HepG2 (cell line): Measurements from ENCODE around the gene ALB. TPM values are rescaled to one million over a fixed set of nuclear protein-coding genes. Genes with fewer than 3 reads are reported as not detected.

Experiments used
- ATAC-seq: fragments of 200-7000 bp; cut with Tn5 transposase; 3 replicates; pipeline ENCODE4 v1.9.1; 2020; ENCODE audit warnings: mild to moderate bottlenecking, moderate library complexity
- BruUV-seq: library from RNA; stranded (reverse); fragments of 400-500 nt; replicated peaks from 2 replicates; lab custom pipeline; 2021; lab: Mats Ljungman, UMichigan
- CTCF ChIA-PET: fragments of 300-600 bp; formaldehyde crosslinking; extraction: SDS; loops from one replicate; lab custom pipeline; 2021; ENCODE audit warnings: low total read pairs, inconsistent platforms, low intra/inter-chr PET ratio; lab: Yijun Ruan, JAX
- POLR2A ChIA-PET: fragments of 350-600 bp; sonication (Branson Sonifier 250); formaldehyde crosslinking; loops from one replicate; lab custom pipeline; 2020; ENCODE audit warnings: antibody characterized with exemption, inconsistent platforms; lab: Yijun Ruan, JAX
- DNase-seq: peaks from one replicate; pipeline ENCODE4 v3.0.0-alpha.2; 2015; ENCODE audit warnings: low spot score
- FAIRE-seq: peaks from 3 replicates; lab custom pipeline; 2011; peaks lifted over from hg19 to GRCh38; lab: Jason Lieb, UNC
- H2AFZ ChIP-seq: one replicate; pipeline ENCODE4 v1.6.1; 2011; ENCODE audit warnings: low read length, inconsistent platforms
- H3K27ac ChIP-seq: fragments of 300-600 bp; 3 replicates; pipeline ENCODE4 v1.8.0; 2011; ENCODE audit warnings: mixed run types, mild to moderate bottlenecking, mixed read lengths, low read length, inconsistent platforms; ENCODE audit not compliant: insufficient read depth; ENCODE audit errors: extremely low read length
- H3K27me3 ChIP-seq, 2 experiments: fragments of 200-600 bp in 1 of 2; 2 replicates in 1 of 2; 3 replicates in 1 of 2; pipeline versions ENCODE4 v1.6.0 to v1.8.0; 2011; ENCODE audit warnings: low read length in 2 of 2, mild to moderate bottlenecking in 2 of 2, moderate library complexity in 2 of 2, inconsistent platforms in 1 of 2; ENCODE audit not compliant: insufficient read depth in 2 of 2, control insufficient read depth in 1 of 2
- H3K36me3 ChIP-seq, 2 experiments: fragments of 200-600 bp in 1 of 2; replicated peaks in 1 of 2; 2 replicates in 1 of 2; 3 replicates in 1 of 2; pipeline versions ENCODE4 v1.5.1 to v1.8.0; 2011; ENCODE audit warnings: low read length in 2 of 2, inconsistent platforms in 1 of 2; ENCODE audit not compliant: insufficient read depth in 2 of 2, control insufficient read depth in 1 of 2
- H3K4me1 ChIP-seq: 2 replicates; pipeline ENCODE4 v1.5.1; 2012; ENCODE audit warnings: low read length, inconsistent platforms; ENCODE audit not compliant: insufficient read depth
- H3K4me2 ChIP-seq: 2 replicates; pipeline ENCODE4 v1.6.0; 2011; ENCODE audit warnings: low read depth, low read length, inconsistent platforms
- H3K4me3 ChIP-seq, 3 experiments: fragments of 200-600 bp in 1 of 3; sonication (generic), shearing (Covaris generic) in 1 of 3; replicated peaks in 1 of 3; 2 replicates each; pipeline ENCODE4 v1.5.1; 2011 to 2016; ENCODE audit warnings: low read length in 3 of 3, inconsistent platforms in 2 of 3, low read depth in 2 of 3, mild to moderate bottlenecking in 2 of 3, control low read depth in 1 of 3, mixed read lengths in 1 of 3; ENCODE audit not compliant: insufficient read depth in 1 of 3
- H3K79me2 ChIP-seq: one replicate; pipeline ENCODE4 v1.6.1; 2011; ENCODE audit warnings: low read length, inconsistent platforms; ENCODE audit not compliant: insufficient read depth
- H3K9ac ChIP-seq: 2 replicates; pipeline ENCODE4 v1.6.0; 2011; ENCODE audit warnings: mild to moderate bottlenecking, low read depth, low read length, inconsistent platforms; ENCODE audit not compliant: insufficient read depth
- H3K9me3 ChIP-seq: 2 replicates; pipeline ENCODE4 v1.5.1; 2012; ENCODE audit warnings: mild to moderate bottlenecking, low read length
- H4K20me1 ChIP-seq: 2 replicates; pipeline ENCODE4 v1.6.0; 2011; ENCODE audit warnings: inconsistent platforms, mild to moderate bottlenecking, low read length, moderate library complexity; ENCODE audit not compliant: insufficient read depth
- CC2D1A ChIP-seq: sonication (generic); formaldehyde crosslinking; IDR thresholded peaks from 2 replicates; pipeline ENCODE4 v1.8.1; 2023; ENCODE audit warnings: mild to moderate bottlenecking, missing genetic modification reagents
- FOXM1 ChIP-seq: sonication (generic); formaldehyde crosslinking; IDR thresholded peaks from 2 replicates; pipeline ENCODE4 v1.5.0; 2020; ENCODE audit warnings: missing genetic modification reagents
- HCFC1 ChIP-seq: fragments of 150-350 bp; IDR thresholded peaks from 2 replicates; pipeline ENCODE4 v1.6.1; 2014; ENCODE audit warnings: low read depth, low read length
- MED1 ChIP-seq: sonication (generic); formaldehyde crosslinking; IDR thresholded peaks from 2 replicates; pipeline ENCODE4 v1.4.0; 2020; ENCODE audit warnings: missing genetic modification reagents
- MED8 ChIP-seq: sonication (generic); formaldehyde crosslinking; IDR thresholded peaks from 2 replicates; pipeline ENCODE4 v1.8.1; 2023; ENCODE audit warnings: mild to moderate bottlenecking, missing genetic modification reagents; ENCODE audit not compliant: insufficient replicate concordance
- MIER3 ChIP-seq: IDR thresholded peaks from 2 replicates; pipeline ENCODE4 v1.6.1; 2016; ENCODE audit warnings: missing compliant biosample characterization, borderline replicate concordance
- POLR2G ChIP-seq: fragments of 200-400 bp; formaldehyde crosslinking; IDR thresholded peaks from 2 replicates; pipeline ENCODE4 v1.6.1; 2018; ENCODE audit warnings: mild to moderate bottlenecking, low read depth, low read length, moderate library complexity
- SOX6 ChIP-seq, 2 experiments: fragments of 450-650 bp in 1 of 2; sonication (generic) in 1 of 2; formaldehyde crosslinking in 1 of 2; IDR thresholded peaks; 2 replicates each; pipeline versions ENCODE4 v1.4.0 to v1.6.1; 2017 to 2020; ENCODE audit warnings: antibody characterized with exemption in 1 of 2, mild to moderate bottlenecking in 1 of 2, missing genetic modification reagents in 1 of 2
- SP4 ChIP-seq: sonication (generic); formaldehyde crosslinking; IDR thresholded peaks from 2 replicates; pipeline ENCODE4 v1.8.1; 2023; ENCODE audit warnings: mild to moderate bottlenecking, missing genetic modification reagents
- SRSF9 ChIP-seq: fragments of 200-400 bp; formaldehyde crosslinking; IDR thresholded peaks from 2 replicates; pipeline ENCODE4 v1.6.1; 2018; ENCODE audit warnings: borderline replicate concordance, mild to moderate bottlenecking, low read depth, low read length; ENCODE audit not compliant: insufficient read depth, poor library complexity, severe bottlenecking
- TCF7 ChIP-seq: sonication (generic); IDR thresholded peaks from 2 replicates; pipeline ENCODE4 v1.6.1; 2016; ENCODE audit warnings: antibody characterized with exemption, low read depth
- TEAD3 ChIP-seq: optimal IDR thresholded peaks from 2 replicates; pipeline ENCODE3; 2016; ENCODE audit warnings: borderline replicate concordance
- THYN1 ChIP-seq: sonication (generic); formaldehyde crosslinking; IDR thresholded peaks from 2 replicates; pipeline ENCODE4 v1.8.1; 2023; ENCODE audit warnings: low read depth, mild to moderate bottlenecking, moderate library complexity, missing genetic modification reagents, borderline replicate concordance
- TP53 ChIP-seq: sonication (generic); formaldehyde crosslinking; conservative IDR thresholded peaks from 2 replicates; pipeline ENCODE4 v1.4.0; 2020; ENCODE audit warnings: missing genetic modification reagents
- XBP1 ChIP-seq: sonication (generic); formaldehyde crosslinking; IDR thresholded peaks from 2 replicates; pipeline ENCODE4 v1.5.0; 2020; ENCODE audit warnings: missing genetic modification reagents
- ZKSCAN1 ChIP-seq: fragments of 150-350 bp; IDR thresholded peaks from 2 replicates; pipeline ENCODE4 v1.6.1; 2014; ENCODE audit warnings: low read length
- ZNF17 ChIP-seq: sonication (generic); formaldehyde crosslinking; IDR thresholded peaks from 2 replicates; pipeline ENCODE4 v1.5.0; 2020; ENCODE audit warnings: mild to moderate bottlenecking, missing genetic modification reagents
- ZNF232 ChIP-seq: sonication (generic); formaldehyde crosslinking; IDR thresholded peaks from 2 replicates; pipeline ENCODE4 v1.4.0; 2020; ENCODE audit warnings: missing genetic modification reagents, borderline replicate concordance
- ZNF235 ChIP-seq: sonication (generic); formaldehyde crosslinking; IDR thresholded peaks from 2 replicates; pipeline ENCODE4 v1.8.1; 2023; ENCODE audit warnings: mild to moderate bottlenecking, missing genetic modification reagents, borderline replicate concordance
- ZNF460 ChIP-seq: sonication (generic); formaldehyde crosslinking; IDR thresholded peaks from 2 replicates; pipeline ENCODE4 v1.5.1; 2020; ENCODE audit warnings: missing genetic modification reagents, mild to moderate bottlenecking, borderline replicate concordance
- ZNF558 ChIP-seq: sonication (generic); formaldehyde crosslinking; IDR thresholded peaks from 2 replicates; pipeline ENCODE4 v1.9.0; 2022; ENCODE audit warnings: mild to moderate bottlenecking, missing genetic modification reagents, borderline replicate concordance
- ZNF644 ChIP-seq: IDR thresholded peaks from 2 replicates; pipeline ENCODE4 v1.6.1; 2016; ENCODE audit warnings: low read depth
- ZZZ3 ChIP-seq: sonication (generic); formaldehyde crosslinking; IDR thresholded peaks from 2 replicates; pipeline ENCODE4 v1.4.0; 2020; ENCODE audit warnings: missing genetic modification reagents, mild to moderate bottlenecking, borderline replicate concordance
- WGBS: methylation state at CpG from one replicate; pipeline ENCODE4 v1.1.6; 2017; ENCODE audit warnings: low lambda C conversion rate; 5-methylcytosine and 5-hydroxymethylcytosine counted together
- in situ Hi-C: cut with HindIII; loops from 2 replicates; pipeline ENCODE4 v1.10.0; 2017; ENCODE audit warnings: low pct_unique_long_range_greater_than_20kb; ENCODE audit not compliant: extremely low pct_ligation_motif_present
- intact Hi-C: fragments of 100-400 bp; cut with micrococcal nuclease; formaldehyde crosslinking; loops from one replicate; pipeline ENCODE4 v1.10.0; 2022; ENCODE audit not compliant: unreplicated experiment
- polyA plus RNA-seq, 8 experiments: library from polyadenylated mRNA; depleted of rRNA in 3 of 8; stranded (reverse) in 7 of 8; unstranded in 1 of 8; fragments of >200 nt; fragmentation: Illumina TruSeq in 4 of 8; extraction: Trizol in 4 of 8; gene quantifications; 2 replicates each; pipeline versions ENCODE4 v1.2.1 to v1.2.3, GENCODE V29; 2011 to 2016; ENCODE audit warnings: low read depth in 4 of 8, missing spikeins in 1 of 8, mixed read lengths in 1 of 8; ENCODE audit not compliant: insufficient read depth in 1 of 8
- total RNA-seq, 5 experiments: library from RNA; depleted of rRNA; stranded (reverse); fragments of >200 nt; fragmentation: Illumina TruSeq; extraction: Trizol; gene quantifications; 2 replicates each; pipeline ENCODE4 v1.2.3, GENCODE V29; 2016; ENCODE audit warnings: low read depth in 1 of 5
- TF ChIP-seq, protein P1 (sequence below): IDR thresholded peaks from 2 replicates; pipeline ENCODE4 v1.6.1; 2016
- TF ChIP-seq, protein P2 (sequence below): sonication (generic); formaldehyde crosslinking; IDR thresholded peaks from 2 replicates; pipeline ENCODE4 v1.5.0; 2020; ENCODE audit warnings: missing genetic modification reagents

Gene ALB
- total and polyA plus RNA-seq, 2 of the 13 experiments (the other 11 are each of a cell fraction or from before 2014, with no cell fraction given), result 22,259 to 22,625 TPM

DNA sequence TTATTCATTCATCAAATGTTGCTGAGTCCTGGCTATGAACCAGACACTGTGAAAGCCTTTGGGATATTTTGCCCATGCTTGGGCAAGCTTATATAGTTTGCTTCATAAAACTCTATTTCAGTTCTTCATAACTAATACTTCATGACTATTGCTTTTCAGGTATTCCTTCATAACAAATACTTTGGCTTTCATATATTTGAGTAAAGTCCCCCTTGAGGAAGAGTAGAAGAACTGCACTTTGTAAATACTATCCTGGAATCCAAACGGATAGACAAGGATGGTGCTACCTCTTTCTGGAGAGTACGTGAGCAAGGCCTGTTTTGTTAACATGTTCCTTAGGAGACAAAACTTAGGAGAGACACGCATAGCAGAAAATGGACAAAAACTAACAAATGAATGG is 30.2 kb downstream of the ALB start:
- in situ Hi-C loops (no loop called here), intact Hi-C loops (loop anchor here (5.0 to 10.0 kb wide), 3 partner anchors 37 to 180 kb away; partner anchors contain the start of gene ANKRD17)
- H3K9ac ChIP-seq, result no peak overlapping the region; the same call in 1 of the 2 replicates
- no peaks in the 10 kb centered on the region for H3K27me3 ChIP-seq
- no peak overlapping the region for H2AFZ ChIP-seq
- POLR2A ChIA-PET, result interaction anchor here (1.2 to 6.3 kb wide), 3 partner anchors 13 to 93 kb away, joined by 3 to 85 read pairs (median 18); no protein-coding TSS in a partner anchor
- no peak for FAIRE-seq
- H3K79me2 ChIP-seq, result peaks cover 63% of the 10 kb centered on the region
- no peaks in the 10 kb centered on the region for H3K9me3 ChIP-seq
- H3K4me2 ChIP-seq, result peak overlapping the region; percentile 48
- peak overlapping the region; percentile 98 for H3K27ac ChIP-seq
- WGBS, result 34% methylated on average over 3 of the region's 3 CpGs
- H3K4me1 ChIP-seq, result peaks cover 80% of the 10 kb centered on the region
- no peak overlapping the region; a peak in 1 of 6 replicates for H3K4me3 ChIP-seq
- H3K36me3 ChIP-seq, result no peaks in the 10 kb centered on the region; a peak in 2 of 5 replicates
- CTCF ChIA-PET, result interaction anchor here (1.6 to 2.4 kb wide), 2 partner anchors 12 to 93 kb away, joined by 6 read pairs; no protein-coding TSS in a partner anchor
- peak; percentile 13; the same call in 2 of the 3 replicates for ATAC-seq
- no TSS peak for BruUV-seq
- peak; percentile 45 for DNase-seq
- H4K20me1 ChIP-seq, result peaks cover under 1% of the 10 kb centered on the region; the same call in 1 of the 2 replicates
- TF ChIP-seq CC2D1A, result no peak
- no peak for TF ChIP-seq ZNF232 (CRISPR knock-in tag)
- TF ChIP-seq, protein P1, sequence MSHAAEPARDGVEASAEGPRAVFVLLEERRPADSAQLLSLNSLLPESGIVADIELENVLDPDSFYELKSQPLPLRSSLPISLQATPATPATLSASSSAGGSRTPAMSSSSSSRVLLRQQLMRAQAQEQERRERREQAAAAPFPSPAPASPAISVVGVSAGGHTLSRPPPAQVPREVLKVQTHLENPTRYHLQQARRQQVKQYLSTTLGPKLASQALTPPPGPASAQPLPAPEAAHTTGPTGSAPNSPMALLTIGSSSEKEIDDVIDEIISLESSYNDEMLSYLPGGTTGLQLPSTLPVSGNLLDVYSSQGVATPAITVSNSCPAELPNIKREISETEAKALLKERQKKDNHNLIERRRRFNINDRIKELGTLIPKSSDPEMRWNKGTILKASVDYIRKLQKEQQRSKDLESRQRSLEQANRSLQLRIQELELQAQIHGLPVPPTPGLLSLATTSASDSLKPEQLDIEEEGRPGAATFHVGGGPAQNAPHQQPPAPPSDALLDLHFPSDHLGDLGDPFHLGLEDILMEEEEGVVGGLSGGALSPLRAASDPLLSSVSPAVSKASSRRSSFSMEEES (CRISPR knock-in tag), result no peak
- TF ChIP-seq POLR2G, result no peak
- TF ChIP-seq MED8 (CRISPR knock-in tag), result no peak
- peak; percentile 73 for TF ChIP-seq TEAD3 (CRISPR knock-in tag)
- TF ChIP-seq ZNF235 (CRISPR knock-in tag), result no peak
- TF ChIP-seq ZKSCAN1, result no peak
- TF ChIP-seq TCF7, result no peak
- TF ChIP-seq SP4, result no peak
- TF ChIP-seq XBP1 (CRISPR knock-in tag), result no peak
- TF ChIP-seq MIER3 (CRISPR knock-in tag), result peak; percentile 31; the same call in 1 of the 2 replicates
- no peak for TF ChIP-seq ZNF558 (CRISPR knock-in tag)
- no peak for TF ChIP-seq ZZZ3
- TF ChIP-seq THYN1 (CRISPR knock-in tag), result no peak
- TF ChIP-seq HCFC1, result no peak
- TF ChIP-seq SOX6 (IDR thresholded peaks at IDR 0.05), result no peak
- peak; percentile 26; the same call in 1 of the 2 replicates for TF ChIP-seq SOX6 (CRISPR knock-in tag; IDR thresholded peaks at IDR 0.05)
- peak; percentile 82 for TF ChIP-seq MED1 (CRISPR knock-in tag)
- no peak for TF ChIP-seq TP53 (CRISPR knock-in tag)
- TF ChIP-seq ZNF17 (CRISPR knock-in tag), result no peak
- TF ChIP-seq, protein P2, sequence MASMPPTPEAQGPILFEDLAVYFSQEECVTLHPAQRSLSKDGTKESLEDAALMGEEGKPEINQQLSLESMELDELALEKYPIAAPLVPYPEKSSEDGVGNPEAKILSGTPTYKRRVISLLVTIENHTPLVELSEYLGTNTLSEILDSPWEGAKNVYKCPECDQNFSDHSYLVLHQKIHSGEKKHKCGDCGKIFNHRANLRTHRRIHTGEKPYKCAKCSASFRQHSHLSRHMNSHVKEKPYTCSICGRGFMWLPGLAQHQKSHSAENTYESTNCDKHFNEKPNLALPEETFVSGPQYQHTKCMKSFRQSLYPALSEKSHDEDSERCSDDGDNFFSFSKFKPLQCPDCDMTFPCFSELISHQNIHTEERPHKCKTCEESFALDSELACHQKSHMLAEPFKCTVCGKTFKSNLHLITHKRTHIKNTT (CRISPR knock-in tag), result no peak
- TF ChIP-seq ZNF644 (CRISPR knock-in tag), result peak; percentile 73; the same call in 1 of the 2 replicates
- TF ChIP-seq FOXM1 (CRISPR knock-in tag), result no peak
- TF ChIP-seq SRSF9, result no peak
- no peak for TF ChIP-seq ZNF460 (CRISPR knock-in tag)
